ENCODE data around the gene MAP3K2. TPM values are rescaled to one million over a fixed set of nuclear protein-coding genes. Genes with fewer than 3 reads are reported as not detected.

Gene MAP3K2
- total RNA-seq, 4 donors from 2014 or later, result 34.2 to 69.5 (median 61.1) TPM

DNA sequence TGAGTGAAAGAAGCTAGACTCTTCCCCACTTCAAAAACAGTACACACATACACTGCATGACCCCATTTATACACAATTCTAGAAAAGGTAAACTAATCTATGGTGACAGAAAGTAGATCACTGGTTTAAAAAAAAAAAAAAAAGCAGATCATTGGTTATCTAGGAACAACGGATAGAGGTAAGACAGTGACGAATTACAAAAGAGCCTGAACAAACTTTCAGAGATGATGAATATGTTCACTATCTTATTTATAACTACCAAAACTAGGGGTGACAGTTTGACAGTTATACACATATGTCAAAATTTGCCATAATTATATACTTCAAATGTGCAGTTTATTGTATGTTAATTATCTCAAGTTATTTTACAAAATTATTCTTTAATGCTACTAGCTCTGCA is 27.5 kb downstream of the MAP3K2 start:
- H3K27me3 ChIP-seq, result no peaks in the 10 kb centered on the region
- no peak overlapping the region for H3K4me3 ChIP-seq
- DNase-seq (ENCODE audit: low spot score in 2 of 2), result no peak
- 84 to 94% methylated on average over 2 of the region's 2 CpGs for WGBS, 2 donors
- H3K27ac ChIP-seq, result no peak overlapping the region
- no peaks in the 10 kb centered on the region for H3K36me3 ChIP-seq
- TF ChIP-seq POLR2A (IDR thresholded peaks at IDR 0.05) (no peak), EP300 (IDR thresholded peaks at IDR 0.05) (no peak)
- TF ChIP-seq, protein P1, sequence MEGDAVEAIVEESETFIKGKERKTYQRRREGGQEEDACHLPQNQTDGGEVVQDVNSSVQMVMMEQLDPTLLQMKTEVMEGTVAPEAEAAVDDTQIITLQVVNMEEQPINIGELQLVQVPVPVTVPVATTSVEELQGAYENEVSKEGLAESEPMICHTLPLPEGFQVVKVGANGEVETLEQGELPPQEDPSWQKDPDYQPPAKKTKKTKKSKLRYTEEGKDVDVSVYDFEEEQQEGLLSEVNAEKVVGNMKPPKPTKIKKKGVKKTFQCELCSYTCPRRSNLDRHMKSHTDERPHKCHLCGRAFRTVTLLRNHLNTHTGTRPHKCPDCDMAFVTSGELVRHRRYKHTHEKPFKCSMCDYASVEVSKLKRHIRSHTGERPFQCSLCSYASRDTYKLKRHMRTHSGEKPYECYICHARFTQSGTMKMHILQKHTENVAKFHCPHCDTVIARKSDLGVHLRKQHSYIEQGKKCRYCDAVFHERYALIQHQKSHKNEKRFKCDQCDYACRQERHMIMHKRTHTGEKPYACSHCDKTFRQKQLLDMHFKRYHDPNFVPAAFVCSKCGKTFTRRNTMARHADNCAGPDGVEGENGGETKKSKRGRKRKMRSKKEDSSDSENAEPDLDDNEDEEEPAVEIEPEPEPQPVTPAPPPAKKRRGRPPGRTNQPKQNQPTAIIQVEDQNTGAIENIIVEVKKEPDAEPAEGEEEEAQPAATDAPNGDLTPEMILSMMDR (IDR thresholded peaks at IDR 0.05), result no peak
- H3K9me3 ChIP-seq, result peaks cover 0 to 2% (median 0%) of the 10 kb centered on the region in 4 donors
- H3K4me1 ChIP-seq, result peaks cover 0 to 8% (median 0%) of the 10 kb centered on the region in 4 donors

DNA sequence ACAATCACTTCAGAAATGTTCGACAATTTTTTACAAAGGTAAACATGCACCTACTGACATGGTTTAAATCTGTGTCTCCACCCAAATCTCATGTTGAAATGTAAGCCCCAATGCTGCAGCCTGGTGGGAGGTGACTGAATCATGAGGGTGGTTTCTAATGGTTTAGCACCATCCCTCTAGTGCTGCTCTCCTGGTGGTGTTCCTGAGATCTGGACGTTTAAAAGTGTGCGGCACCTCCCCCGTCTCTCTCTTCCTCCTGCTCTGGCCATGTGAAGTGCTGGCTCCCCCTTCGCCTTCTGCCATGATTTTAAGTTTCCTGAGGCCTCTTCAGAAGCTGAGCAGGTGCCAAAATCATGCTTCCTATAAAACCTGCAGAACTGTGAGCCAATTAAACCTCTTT is 28.3 kb downstream of the MAP3K2 start:
- no peak for DNase-seq (ENCODE audit: low spot score in 2 of 2)
- H3K27me3 ChIP-seq, result no peaks in the 10 kb centered on the region
- no peaks in the 10 kb centered on the region for H3K36me3 ChIP-seq
- 64 to 72% methylated on average over 5 of the region's 5 CpGs for WGBS, 2 donors
- peaks cover 0 to 8% (median 0%) of the 10 kb centered on the region in 4 donors for H3K4me1 ChIP-seq
- H3K4me3 ChIP-seq, result no peak overlapping the region
- TF ChIP-seq, protein P1 (IDR thresholded peaks at IDR 0.05), result no peak
- TF ChIP-seq EP300 (IDR thresholded peaks at IDR 0.05), result no peak
- TF ChIP-seq POLR2A (IDR thresholded peaks at IDR 0.05), result no peak
- peaks cover 0 to 2% (median 0%) of the 10 kb centered on the region in 4 donors for H3K9me3 ChIP-seq
- H3K27ac ChIP-seq, result no peak overlapping the region

DNA sequence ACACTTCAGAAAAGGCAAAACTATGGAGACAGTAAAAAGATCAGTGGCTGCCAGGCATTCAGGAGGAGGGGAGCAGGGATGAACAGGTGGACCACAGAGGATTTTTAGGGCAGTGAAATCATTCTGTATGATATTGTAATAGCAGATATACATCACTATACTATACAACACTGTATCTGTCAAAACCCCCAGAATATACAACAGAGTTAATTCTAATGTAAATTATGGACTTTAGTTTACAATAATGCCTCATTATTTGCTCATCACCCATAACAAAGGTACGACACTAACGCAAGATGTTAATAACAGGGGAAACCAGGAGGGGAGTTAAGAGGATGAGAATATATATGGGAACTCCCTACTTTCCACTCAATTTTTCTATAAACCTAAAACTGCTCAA is 28.8 kb downstream of the MAP3K2 start:
- 94 to 95% methylated on average over 2 of the region's 2 CpGs for WGBS, 2 donors
- TF ChIP-seq EP300 (IDR thresholded peaks at IDR 0.05), result no peak
- TF ChIP-seq POLR2A (IDR thresholded peaks at IDR 0.05), result no peak
- TF ChIP-seq, protein P1 (IDR thresholded peaks at IDR 0.05), result no peak
- no peaks in the 10 kb centered on the region for H3K36me3 ChIP-seq

DNA sequence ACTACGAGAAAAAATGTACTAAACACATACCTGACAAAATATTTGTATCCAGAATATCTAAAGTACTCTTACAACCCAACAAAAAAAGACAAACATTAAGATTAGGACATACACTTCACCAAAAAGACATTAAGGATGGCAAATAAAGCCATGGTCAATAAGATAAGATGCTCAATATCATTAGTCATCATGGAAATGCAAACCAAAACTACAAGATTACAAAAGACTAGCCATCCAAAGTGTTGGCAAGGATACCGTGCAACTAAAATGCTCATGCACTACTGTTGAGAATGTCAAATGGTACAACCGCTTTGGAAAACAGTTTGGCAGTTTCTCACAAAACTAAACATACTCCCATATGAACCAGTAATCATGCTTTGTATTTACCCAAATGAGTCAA is 29.7 kb downstream of the MAP3K2 start:
- Histone ChIP-seq H3K4me3 (no peak overlapping the region), H3K4me1 (peaks cover 0 to 7% (median 0%) of the 10 kb centered on the region in 4 donors), H3K27ac (no peak overlapping the region), H3K9me3 (peaks cover 0 to 2% (median 0%) of the 10 kb centered on the region in 4 donors), H3K36me3 (no peaks in the 10 kb centered on the region), H3K27me3 (no peaks in the 10 kb centered on the region)
- no peak for TF ChIP-seq EP300 (IDR thresholded peaks at IDR 0.05)
- no peak for TF ChIP-seq POLR2A (IDR thresholded peaks at IDR 0.05)
- TF ChIP-seq, protein P1 (IDR thresholded peaks at IDR 0.05), result no peak
- WGBS, 2 donors, result 88 to 91% methylated on average over 3 of the region's 3 CpGs
- no peak for DNase-seq (ENCODE audit: low spot score in 2 of 2)

More for the DNA sequence above, 28.8 kb downstream of the MAP3K2 start:
- Histone ChIP-seq H3K27ac (no peak overlapping the region), H3K4me1 (peaks cover 0 to 14% (median 0%) of the 10 kb centered on the region in 4 donors), H3K4me3 (no peak overlapping the region), H3K9me3 (peaks cover 0 to 2% (median 0%) of the 10 kb centered on the region in 4 donors), H3K27me3 (no peaks in the 10 kb centered on the region)
- DNase-seq (ENCODE audit: low spot score in 2 of 2), result no peak

DNA sequence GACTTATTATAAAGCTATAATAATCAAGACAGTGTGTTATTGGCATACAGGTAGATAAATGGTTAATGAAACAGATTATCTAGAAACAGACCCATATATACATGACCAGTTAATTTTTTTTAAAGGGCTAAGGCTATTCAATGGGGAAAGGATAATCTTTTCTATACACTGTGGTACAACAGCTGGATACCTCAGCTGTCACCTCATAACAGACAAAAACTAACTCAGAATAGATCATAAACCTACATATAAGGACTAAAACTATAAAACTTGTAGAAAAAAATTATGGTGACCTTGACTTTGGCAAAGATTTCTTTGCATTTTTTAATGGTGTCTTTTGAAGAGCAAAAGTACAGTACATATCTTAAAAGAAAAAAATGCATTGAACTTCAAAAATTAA is 30.2 kb downstream of the MAP3K2 start:
- H3K9me3 ChIP-seq, result peaks cover 0 to 2% (median 0%) of the 10 kb centered on the region in 4 donors
- H3K4me3 ChIP-seq, result no peak overlapping the region
- H3K27ac ChIP-seq, result no peak overlapping the region
- DNase-seq (ENCODE audit: low spot score in 2 of 2), result no peak
- peaks cover 0 to 7% (median 0%) of the 10 kb centered on the region in 4 donors for H3K4me1 ChIP-seq
- no peaks in the 10 kb centered on the region for H3K36me3 ChIP-seq
- no peaks in the 10 kb centered on the region for H3K27me3 ChIP-seq
- TF ChIP-seq, protein P1 (IDR thresholded peaks at IDR 0.05), result no peak
- TF ChIP-seq EP300 (IDR thresholded peaks at IDR 0.05), result no peak
- TF ChIP-seq POLR2A (IDR thresholded peaks at IDR 0.05), result no peak
